CD14-positive monocyte (primary cell): ENCODE data around the gene PLXNA2. TPM values are rescaled to one million over a fixed set of nuclear protein-coding genes. Genes with fewer than 3 reads are reported as not detected.
A peak's percentile ranks its signal among the peaks of the same experiment; 100 is the strongest.

Experiments
- DNase-seq, 3 donors: peaks; one replicate each; pipeline ENCODE4 v3.0.0-alpha.2; 2011 to 2022
- H2AFZ ChIP-seq: 2 replicates; pipeline ENCODE4 v1.6.0; 2012; ENCODE audit warnings: mild to moderate bottlenecking, low read depth, low read length, inconsistent platforms; ENCODE audit not compliant: insufficient read depth, poor library complexity, severe bottlenecking
- H3K27ac ChIP-seq, 2 donors: 1 replicate in 1 of 2; 2 replicates in 1 of 2; pipeline ENCODE4 v1.5.1; 2012 to 2013; ENCODE audit warnings: low read length in 2 of 2, control low read depth in 1 of 2, inconsistent platforms in 1 of 2, low read depth in 1 of 2, mild to moderate bottlenecking in 1 of 2
- H3K27me3 ChIP-seq, 2 donors: one replicate each; pipeline versions ENCODE4 v1.6.0 to v1.6.1; 2011 to 2013; ENCODE audit warnings: low read length in 2 of 2; ENCODE audit not compliant: control insufficient read depth in 2 of 2, insufficient read depth in 2 of 2
- H3K36me3 ChIP-seq, 2 donors: replicated peaks in 1 of 2; 1 replicate in 1 of 2; 2 replicates in 1 of 2; pipeline versions ENCODE4 v1.5.1 to v1.6.1; 2012 to 2013; ENCODE audit warnings: low read length in 2 of 2, control low read depth in 1 of 2, inconsistent platforms in 1 of 2, mild to moderate bottlenecking in 1 of 2; ENCODE audit not compliant: insufficient read depth in 2 of 2, control insufficient read depth in 1 of 2
- H3K4me1 ChIP-seq, 2 donors: 1 replicate in 1 of 2; 2 replicates in 1 of 2; pipeline versions ENCODE4 v1.5.1 to v1.6.1; 2012 to 2013; ENCODE audit warnings: low read length in 2 of 2, control low read depth in 1 of 2, inconsistent platforms in 1 of 2, mild to moderate bottlenecking in 1 of 2, moderate library complexity in 1 of 2; ENCODE audit not compliant: insufficient read depth in 2 of 2, control insufficient read depth in 1 of 2
- H3K4me2 ChIP-seq: replicated peaks from 2 replicates; pipeline ENCODE3; 2012; ENCODE audit warnings: low read length, moderate library complexity, mild to moderate bottlenecking; ENCODE audit not compliant: poor library complexity, severe bottlenecking; ENCODE audit errors: extremely low read depth
- H3K4me3 ChIP-seq, 3 experiments: fragments of 200-600 bp in 1 of 3; sonication (generic) in 1 of 3; replicated peaks in 1 of 3; 1 replicate in 2 of 3; 2 replicates in 1 of 3; pipeline ENCODE4 v1.5.1; 2011 to 2013; ENCODE audit warnings: low read length in 3 of 3, mild to moderate bottlenecking in 3 of 3, control low read depth in 2 of 3, low read depth in 2 of 3, inconsistent platforms in 1 of 3, moderate library complexity in 1 of 3
- H3K79me2 ChIP-seq: 2 replicates; pipeline ENCODE4 v1.6.0; 2012; ENCODE audit warnings: mild to moderate bottlenecking, control low read depth, inconsistent platforms, low read length, moderate library complexity; ENCODE audit not compliant: insufficient read depth
- H3K9ac ChIP-seq: 2 replicates; pipeline ENCODE4 v1.6.0; 2017; ENCODE audit warnings: low read length, mild to moderate bottlenecking; ENCODE audit not compliant: insufficient read depth, poor library complexity, severe bottlenecking
- H3K9me3 ChIP-seq, 2 donors: replicated peaks in 1 of 2; 1 replicate in 1 of 2; 2 replicates in 1 of 2; pipeline versions ENCODE4 v1.5.1 to v1.6.1; 2012 to 2013; ENCODE audit warnings: low read length in 2 of 2, control low read depth in 1 of 2; ENCODE audit not compliant: control insufficient read depth in 1 of 2, insufficient read depth in 1 of 2
- H4K20me1 ChIP-seq: 2 replicates; pipeline ENCODE4 v1.6.0; 2012; ENCODE audit warnings: mild to moderate bottlenecking, low read length, control low read depth, moderate library complexity; ENCODE audit not compliant: insufficient read depth
- H3K27ac Mint-ChIP-seq, 7 donors: one replicate each; pipeline ENCODE4 v1.8.0; 2020; ENCODE audit warnings: mild to moderate bottlenecking in 7 of 7, mixed read lengths in 7 of 7, moderate library complexity in 6 of 7, inconsistent platforms in 2 of 7
- H3K27me3 Mint-ChIP-seq, 3 donors: one replicate each; pipeline ENCODE4 v1.8.0; 2021 to 2022; ENCODE audit warnings: low read depth in 3 of 3, mild to moderate bottlenecking in 3 of 3, mixed read lengths in 3 of 3, moderate library complexity in 3 of 3, inconsistent platforms in 1 of 3
- H3K36me3 Mint-ChIP-seq, 2 donors: one replicate each; pipeline ENCODE4 v1.8.0; 2020; ENCODE audit warnings: mixed read lengths in 2 of 2, inconsistent platforms in 1 of 2, mild to moderate bottlenecking in 1 of 2
- H3K4me1 Mint-ChIP-seq: one replicate; pipeline ENCODE4 v1.8.0; 2020; ENCODE audit warnings: mild to moderate bottlenecking, mixed read lengths
- H3K4me3 Mint-ChIP-seq, 2 donors: one replicate each; pipeline ENCODE4 v1.8.0; 2020; ENCODE audit warnings: mild to moderate bottlenecking in 2 of 2, mixed read lengths in 2 of 2, moderate library complexity in 1 of 2
- H3K9me3 Mint-ChIP-seq, 7 donors: one replicate each; pipeline ENCODE4 v1.8.0; 2020 to 2022; ENCODE audit warnings: mixed read lengths in 7 of 7, mild to moderate bottlenecking in 6 of 7, moderate library complexity in 6 of 7, inconsistent platforms in 2 of 7
- WGBS: methylation state at CpG from one replicate; pipeline ENCODE4 v1.1.5; 2013; ENCODE audit warnings: missing lambda C conversion rate; ENCODE audit not compliant: insufficient coverage; 5-methylcytosine and 5-hydroxymethylcytosine counted together
- intact Hi-C, 2 donors: fragments of 100-400 bp; cut with micrococcal nuclease; formaldehyde crosslinking; loops; one replicate each; pipeline versions ENCODE4 v1.15.0 to v1.15.1; 2023
- polyA plus RNA-seq, 3 donors: library from polyadenylated mRNA; depleted of rRNA in 1 of 3; unstranded in 2 of 3; stranded (reverse) in 1 of 3; fragments of 300-500 nt in 2 of 3; fragments of >200 nt in 1 of 3; fragmentation: Illumina TruSeq in 2 of 3; gene quantifications; 1 replicate in 2 of 3; 2 replicates in 1 of 3; pipeline ENCODE4 v1.2.3, GENCODE V29; 2012 to 2021
- TF ChIP-seq, protein P1 (sequence below): fragments of 200-600 bp; IDR thresholded peaks from one replicate; pipeline ENCODE4 v1.8.0; 2022; ENCODE audit warnings: antibody characterized with exemption, mild to moderate bottlenecking

Gene PLXNA2
- polyA plus RNA-seq, 3 donors = 0.75 to 2.1 (median 1.1) TPM

GRCh38 chr1:208208132-208208487 lies 36.1 kb downstream of the PLXNA2 start:
- Histone ChIP-seq H3K36me3 (no peaks in the 10 kb centered on the region), H3K27me3 (no peaks in the 10 kb centered on the region), H3K4me1 (peaks cover under 1 to 7% of the 10 kb centered on the region in 2 donors), H3K9ac (no peak overlapping the region), H3K4me3 (no peak overlapping the region), H3K4me2 (no peak overlapping the region), H3K79me2 (no peaks in the 10 kb centered on the region), H2AFZ (no peak overlapping the region), H4K20me1 (no peaks in the 10 kb centered on the region), H3K9me3 (no peaks in the 10 kb centered on the region), H3K27ac (no peak overlapping the region)
- Mint-ChIP-seq H3K4me3 (no peak overlapping the region), H3K9me3 (no peaks in the 10 kb centered on the region), H3K27me3 (peaks cover 0 to 9% (median 2%) of the 10 kb centered on the region in 3 donors), H3K27ac (no peak overlapping the region), H3K4me1 (peaks cover 13% of the 10 kb centered on the region), H3K36me3 (no peaks in the 10 kb centered on the region)
- TF ChIP-seq, protein P1, sequence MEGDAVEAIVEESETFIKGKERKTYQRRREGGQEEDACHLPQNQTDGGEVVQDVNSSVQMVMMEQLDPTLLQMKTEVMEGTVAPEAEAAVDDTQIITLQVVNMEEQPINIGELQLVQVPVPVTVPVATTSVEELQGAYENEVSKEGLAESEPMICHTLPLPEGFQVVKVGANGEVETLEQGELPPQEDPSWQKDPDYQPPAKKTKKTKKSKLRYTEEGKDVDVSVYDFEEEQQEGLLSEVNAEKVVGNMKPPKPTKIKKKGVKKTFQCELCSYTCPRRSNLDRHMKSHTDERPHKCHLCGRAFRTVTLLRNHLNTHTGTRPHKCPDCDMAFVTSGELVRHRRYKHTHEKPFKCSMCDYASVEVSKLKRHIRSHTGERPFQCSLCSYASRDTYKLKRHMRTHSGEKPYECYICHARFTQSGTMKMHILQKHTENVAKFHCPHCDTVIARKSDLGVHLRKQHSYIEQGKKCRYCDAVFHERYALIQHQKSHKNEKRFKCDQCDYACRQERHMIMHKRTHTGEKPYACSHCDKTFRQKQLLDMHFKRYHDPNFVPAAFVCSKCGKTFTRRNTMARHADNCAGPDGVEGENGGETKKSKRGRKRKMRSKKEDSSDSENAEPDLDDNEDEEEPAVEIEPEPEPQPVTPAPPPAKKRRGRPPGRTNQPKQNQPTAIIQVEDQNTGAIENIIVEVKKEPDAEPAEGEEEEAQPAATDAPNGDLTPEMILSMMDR = no peak
- DNase-seq = no peak
- intact Hi-C loops = no loop called here

DNA sequence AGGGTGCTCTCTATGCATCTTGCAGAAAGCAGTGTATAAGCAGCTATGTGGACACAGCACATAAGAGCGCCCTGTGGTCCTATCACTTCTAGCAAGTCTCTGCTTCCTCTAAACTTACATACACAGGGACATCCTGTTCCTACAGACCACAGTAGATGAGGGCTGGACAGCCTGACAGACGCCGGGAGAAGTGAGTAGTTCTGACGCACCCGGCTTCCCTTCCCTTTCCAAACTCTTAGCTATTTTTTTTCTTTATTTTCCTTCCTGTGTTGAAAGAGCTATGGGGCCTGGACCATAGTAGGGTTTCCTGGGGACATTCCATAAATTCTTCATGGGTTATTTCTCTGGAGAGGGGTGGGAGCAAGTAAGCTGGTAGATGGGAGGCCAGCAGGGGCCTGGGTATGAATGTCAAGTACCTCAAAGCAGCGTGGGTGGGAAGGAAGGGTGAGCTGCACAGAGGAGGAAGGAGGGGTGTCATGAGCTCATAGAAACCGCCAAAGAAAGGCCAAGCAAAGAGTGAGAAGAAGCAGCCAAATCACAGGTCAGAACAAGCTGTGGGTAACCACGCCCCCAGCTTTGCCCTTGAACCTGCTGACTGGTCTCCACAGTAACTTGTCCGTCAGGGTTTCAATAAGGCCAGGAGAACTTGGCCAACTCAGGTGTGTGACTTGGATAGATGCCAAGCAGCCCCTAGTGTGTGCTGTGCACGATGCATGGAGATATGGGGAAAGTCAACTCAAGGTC lies 36.6 kb downstream of the PLXNA2 start:
- Histone ChIP-seq H3K9me3 (no peaks in the 10 kb centered on the region), H3K27ac (no peak overlapping the region), H3K4me1 (peaks cover 0 to 7% of the 10 kb centered on the region in 2 donors), H3K27me3 (no peaks in the 10 kb centered on the region), H3K4me2 (no peak overlapping the region), H3K4me3 (no peak overlapping the region), H3K79me2 (no peaks in the 10 kb centered on the region), H3K36me3 (no peaks in the 10 kb centered on the region), H2AFZ (no peak overlapping the region), H3K9ac (no peak overlapping the region), H4K20me1 (no peaks in the 10 kb centered on the region)
- WGBS = 69% methylated on average over 5 of the region's 10 CpGs
- H3K4me1 Mint-ChIP-seq = peaks cover 13% of the 10 kb centered on the region
- peaks cover 0 to 2% (median 0%) of the 10 kb centered on the region in 7 donors for H3K9me3 Mint-ChIP-seq
- intact Hi-C loops = no loop called here
- H3K27me3 Mint-ChIP-seq = peaks cover 0 to 9% (median 2%) of the 10 kb centered on the region in 3 donors
- H3K27ac Mint-ChIP-seq = peak overlapping the region in 1 of 7 donors; percentile 79
- H3K36me3 Mint-ChIP-seq = no peaks in the 10 kb centered on the region
- no peak overlapping the region for H3K4me3 Mint-ChIP-seq
- DNase-seq = peak in 1 of 3 donors; percentile 10
- TF ChIP-seq, protein P1 = no peak
